Measurements from ENCODE around the gene SPATS1.

- TF ChIP-seq, protein P1, sequence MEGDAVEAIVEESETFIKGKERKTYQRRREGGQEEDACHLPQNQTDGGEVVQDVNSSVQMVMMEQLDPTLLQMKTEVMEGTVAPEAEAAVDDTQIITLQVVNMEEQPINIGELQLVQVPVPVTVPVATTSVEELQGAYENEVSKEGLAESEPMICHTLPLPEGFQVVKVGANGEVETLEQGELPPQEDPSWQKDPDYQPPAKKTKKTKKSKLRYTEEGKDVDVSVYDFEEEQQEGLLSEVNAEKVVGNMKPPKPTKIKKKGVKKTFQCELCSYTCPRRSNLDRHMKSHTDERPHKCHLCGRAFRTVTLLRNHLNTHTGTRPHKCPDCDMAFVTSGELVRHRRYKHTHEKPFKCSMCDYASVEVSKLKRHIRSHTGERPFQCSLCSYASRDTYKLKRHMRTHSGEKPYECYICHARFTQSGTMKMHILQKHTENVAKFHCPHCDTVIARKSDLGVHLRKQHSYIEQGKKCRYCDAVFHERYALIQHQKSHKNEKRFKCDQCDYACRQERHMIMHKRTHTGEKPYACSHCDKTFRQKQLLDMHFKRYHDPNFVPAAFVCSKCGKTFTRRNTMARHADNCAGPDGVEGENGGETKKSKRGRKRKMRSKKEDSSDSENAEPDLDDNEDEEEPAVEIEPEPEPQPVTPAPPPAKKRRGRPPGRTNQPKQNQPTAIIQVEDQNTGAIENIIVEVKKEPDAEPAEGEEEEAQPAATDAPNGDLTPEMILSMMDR (conservative IDR thresholded peaks at IDR 0.05; ENCODE audit: low read length), result no peak
- TF ChIP-seq EZH2phosphoT487 (IDR thresholded peaks at IDR 0.05; ENCODE audit: borderline replicate concordance), result no peak
Observed at GRCh38 chr6:44335631-44336030, 6.8 kb upstream of the SPATS1 start.

Data from Loucy (cell line).